Endothelial cell of hepatic sinusoid (primary cell): Measurements from ENCODE around the gene KDM4C.
"Not testable (repeated sequence)": the region's sequence is repeated elsewhere in the genome, so short reads cannot be mapped to it uniquely, and the experiment has no call there.

Experiments used
- in situ Hi-C: cut with HindIII; loops from 2 replicates; pipeline ENCODE4 v1.10.0; 2017; ENCODE audit warnings: low sequenced_read_pairs

The KDM4C gene

DNA sequence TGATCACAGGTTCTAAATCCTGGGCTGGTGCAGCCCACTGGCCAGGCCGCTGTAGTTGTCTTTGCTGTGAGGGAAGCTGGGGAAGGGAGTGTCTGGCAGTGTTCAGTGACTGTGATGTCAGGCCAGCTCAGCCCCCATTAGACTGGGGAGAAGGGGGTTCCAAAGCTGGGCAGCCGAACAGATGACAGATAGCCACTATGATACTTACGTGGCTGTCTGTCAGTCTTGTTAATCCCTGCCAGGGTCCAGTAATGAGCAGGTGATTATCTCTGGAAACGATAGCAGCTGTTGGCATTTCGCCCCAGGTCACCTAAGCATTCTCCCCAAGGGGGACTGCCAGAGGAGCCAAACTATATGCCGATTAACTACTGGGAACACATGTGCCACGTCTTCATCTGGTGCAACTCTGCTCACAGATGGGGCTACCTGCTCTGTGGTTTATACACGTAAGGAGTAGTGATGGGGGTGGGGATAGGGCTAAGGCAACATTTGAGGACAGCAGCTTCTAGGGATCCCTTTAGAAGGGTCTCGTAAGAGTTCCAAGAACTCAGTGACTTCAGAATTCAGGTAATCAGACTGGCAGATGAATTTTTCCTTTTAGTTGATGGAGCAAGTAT, 396.3 kb downstream of the KDM4C start:
- in situ Hi-C loops = no loop called here

DNA sequence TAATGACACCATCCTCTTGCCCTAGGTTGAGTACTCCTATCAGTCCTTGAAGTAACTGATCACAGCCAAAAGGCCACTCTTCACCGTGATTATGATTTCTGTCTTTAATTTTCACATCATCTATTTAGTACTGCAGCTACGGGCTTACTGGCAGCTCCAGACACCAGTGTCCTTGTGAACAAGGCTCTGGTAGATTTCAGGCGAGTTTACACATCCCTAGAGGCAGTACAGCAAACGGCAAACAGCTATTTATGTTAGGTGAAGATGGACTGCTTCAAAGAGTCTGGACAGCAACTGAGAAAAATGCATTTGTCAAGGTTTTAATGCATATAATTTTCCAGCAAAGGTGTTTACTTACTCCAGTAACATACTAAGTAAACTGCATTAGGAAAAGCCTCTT, 396.9 kb downstream of the KDM4C start:
- in situ Hi-C loops = no loop called here

DNA sequence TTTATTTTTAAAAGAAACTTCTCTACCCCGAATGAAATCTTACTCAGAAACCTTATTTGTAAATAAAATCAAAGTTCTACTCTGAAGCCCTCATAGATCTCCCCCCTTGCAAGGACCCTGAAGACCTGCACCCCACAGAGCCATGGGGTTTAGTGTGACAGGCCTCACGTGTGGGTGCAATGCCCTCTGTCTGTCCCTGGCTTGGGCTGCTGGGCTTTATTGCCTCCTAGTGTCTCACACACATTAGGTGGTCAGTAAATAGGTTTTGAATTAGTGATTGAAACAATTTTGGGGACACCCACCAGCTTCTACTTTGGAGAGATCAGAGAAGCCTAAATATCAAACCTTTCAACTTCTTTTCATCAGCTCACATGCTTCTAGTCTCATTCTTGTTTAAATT, 403.7 kb downstream of the KDM4C start:
- in situ Hi-C loops = no loop called here

DNA sequence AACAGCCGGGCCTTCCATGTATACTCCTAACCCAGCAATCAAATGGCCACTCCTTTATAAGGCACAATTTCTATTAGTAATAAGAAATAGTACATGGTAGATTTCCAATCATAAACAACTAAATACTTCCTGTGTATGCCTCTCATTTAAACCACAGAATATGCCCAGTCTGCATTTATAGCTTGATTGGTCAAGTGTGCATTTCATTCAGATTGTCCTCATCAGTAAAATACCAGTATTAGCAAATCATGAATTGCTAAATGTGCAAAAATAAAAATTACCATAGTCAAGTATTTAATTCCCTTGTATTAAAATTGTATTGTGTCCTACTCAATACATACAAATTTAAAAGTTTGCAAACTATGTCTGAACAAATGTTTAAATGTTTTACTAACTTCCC, 406.2 kb downstream of the KDM4C start:
- in situ Hi-C loops = no loop called here

DNA sequence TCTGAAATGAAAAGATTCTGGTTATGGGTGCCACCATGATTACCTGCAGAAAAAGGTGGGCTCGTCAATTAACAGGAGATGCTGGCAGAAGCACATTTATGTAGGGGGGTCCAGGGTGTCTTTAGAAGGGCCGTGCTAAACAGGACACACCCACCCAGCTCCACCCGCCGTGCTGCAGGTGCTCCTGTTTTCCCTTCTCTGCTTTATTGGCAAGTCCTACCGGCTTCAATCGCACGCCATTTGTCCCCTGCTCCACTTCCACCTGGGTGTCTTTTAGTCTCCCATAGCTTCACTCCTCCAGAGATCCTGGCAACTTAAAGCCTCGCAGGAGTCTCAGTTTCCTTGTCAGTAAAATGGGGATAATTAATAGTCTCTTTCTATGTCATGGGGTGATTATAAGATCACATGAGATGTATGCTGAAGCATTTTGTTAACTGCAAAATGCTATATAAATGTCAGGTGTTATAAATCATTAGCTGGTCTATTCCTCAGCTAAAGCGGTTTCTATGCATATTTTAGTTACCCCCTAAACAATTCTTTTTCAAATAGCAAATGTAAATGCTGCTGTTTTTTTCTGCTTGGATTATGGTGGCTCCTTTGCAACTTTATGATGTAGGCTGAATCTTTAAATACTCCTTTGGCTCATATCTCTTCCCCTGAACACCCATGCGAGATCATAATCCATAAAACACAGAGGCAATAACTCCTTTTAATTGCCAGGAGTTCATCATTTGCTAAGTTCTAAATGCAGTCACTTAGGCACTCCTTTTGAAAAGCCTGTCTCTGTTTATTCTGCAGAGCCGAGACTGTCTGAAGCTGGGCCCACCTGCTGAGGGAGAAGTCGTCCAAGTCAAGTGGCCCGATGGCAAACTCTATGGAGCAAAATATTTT, 406.9 kb downstream of the KDM4C start:
- in situ Hi-C loops = no loop called here

DNA sequence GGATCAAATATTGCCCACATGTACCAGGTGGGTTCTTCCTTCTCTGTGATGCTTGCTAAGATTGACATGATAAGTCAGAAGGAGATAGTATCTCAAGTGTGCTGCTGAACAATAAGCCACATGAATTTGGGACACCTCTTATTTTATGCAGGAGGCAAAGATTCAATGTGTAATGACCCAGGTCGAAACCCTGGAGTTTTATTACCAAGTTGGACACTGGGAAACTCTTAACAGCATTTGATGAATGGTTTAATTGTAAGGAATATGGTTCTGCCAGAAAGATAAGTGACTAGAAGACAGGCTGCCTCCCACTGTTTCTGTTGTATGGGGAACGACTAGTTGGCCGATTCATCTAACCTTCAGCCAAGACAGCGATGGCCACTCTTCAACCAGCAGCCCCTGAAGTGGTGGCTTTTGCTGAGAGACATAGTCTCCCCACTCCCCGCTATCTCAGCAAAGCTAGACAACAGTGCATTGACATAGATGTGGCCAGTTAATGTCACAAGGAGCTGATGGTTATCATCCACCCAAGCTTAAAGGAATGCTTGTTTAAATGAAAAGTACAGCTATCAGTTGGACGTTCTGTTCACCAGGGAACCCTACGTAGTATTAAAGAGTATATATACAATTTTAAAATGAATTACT, 407.7 kb downstream of the KDM4C start:
- in situ Hi-C loops = no loop called here

DNA sequence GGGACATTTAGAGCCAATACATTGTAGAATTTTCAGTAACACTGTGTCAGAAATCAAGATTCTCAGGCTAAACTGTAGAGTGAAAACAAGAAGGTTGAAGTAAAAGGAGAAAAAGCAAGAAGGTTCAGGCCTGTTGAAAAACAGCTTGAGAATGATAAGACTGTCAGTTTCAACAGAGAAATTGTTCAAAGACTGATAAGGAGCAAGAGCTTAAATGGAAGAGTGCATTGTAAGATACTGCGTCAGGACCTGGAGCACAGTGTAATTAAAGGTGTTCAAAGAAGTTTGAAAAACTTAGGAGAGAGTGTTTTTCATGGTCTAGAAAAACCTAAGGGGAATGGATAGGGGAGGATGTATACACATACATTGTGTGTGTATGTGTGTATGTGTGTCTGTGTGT, 408.3 kb downstream of the KDM4C start:
- in situ Hi-C loops = no loop called here

DNA sequence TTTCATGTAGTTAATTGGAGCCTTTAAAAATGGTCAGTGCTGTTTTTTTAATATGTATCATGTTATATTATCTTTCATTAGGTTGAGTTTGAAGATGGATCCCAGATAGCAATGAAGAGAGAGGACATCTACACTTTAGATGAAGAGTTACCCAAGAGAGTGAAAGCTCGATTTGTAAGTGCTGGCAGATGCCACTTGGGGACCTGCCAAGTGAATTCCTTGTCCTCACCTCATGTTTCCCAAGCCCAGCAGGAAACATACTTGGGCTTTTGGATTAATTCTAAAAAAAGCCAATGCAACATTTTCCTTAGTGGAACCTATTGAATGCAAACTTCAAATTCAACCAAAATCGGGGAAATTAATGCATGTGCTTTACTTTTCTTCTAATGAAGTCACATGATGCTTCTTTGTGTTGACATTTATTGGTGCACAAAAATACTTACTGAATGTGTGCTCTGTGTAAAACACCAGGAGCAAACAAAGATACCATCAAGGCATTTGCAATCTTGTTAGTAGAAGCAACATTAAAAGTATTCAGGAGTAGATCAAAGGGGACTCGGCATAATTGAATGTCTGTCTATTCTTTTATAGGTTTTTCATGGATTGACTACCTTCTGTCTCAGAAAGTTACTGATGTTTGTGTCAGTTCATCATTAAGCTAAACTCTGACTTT, 412.1 kb downstream of the KDM4C start:
- in situ Hi-C loops = no loop called here

DNA sequence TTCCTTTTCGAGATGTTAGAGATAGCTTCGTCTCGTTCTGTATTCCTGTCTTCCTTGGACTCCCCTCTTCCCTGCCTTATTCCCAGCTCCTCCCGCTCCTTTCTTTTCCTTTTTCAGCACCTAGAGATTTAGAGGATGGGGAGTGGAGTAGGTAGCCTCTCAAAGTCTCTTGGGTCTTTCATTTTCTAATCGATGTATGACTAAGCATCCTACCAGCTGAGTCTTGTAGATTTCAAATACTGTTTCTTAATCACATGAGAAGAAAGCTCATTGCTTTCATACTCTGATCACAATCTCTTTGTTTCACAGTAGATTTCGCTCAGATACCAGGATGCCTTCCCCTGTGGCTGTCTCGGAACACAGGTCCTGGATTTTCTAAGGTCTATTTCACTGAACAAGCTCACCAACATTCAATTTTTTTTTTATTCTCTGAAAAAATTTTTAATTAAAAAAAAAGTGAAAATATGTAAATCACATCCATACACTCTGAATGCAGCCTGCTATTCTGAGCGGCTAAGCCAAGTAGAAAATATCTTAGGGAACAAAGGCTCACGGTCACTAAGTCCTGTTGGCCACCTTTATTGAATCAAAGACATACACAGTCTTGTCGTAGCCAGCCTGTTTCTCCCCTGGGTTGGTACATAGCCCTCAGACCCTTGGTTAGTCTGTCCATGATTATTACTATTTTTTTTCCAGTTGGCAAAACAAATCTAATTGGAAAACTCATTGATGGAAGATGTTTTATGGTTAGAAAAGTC, 413.8 kb downstream of the KDM4C start:
- in situ Hi-C loops = no loop called here

DNA sequence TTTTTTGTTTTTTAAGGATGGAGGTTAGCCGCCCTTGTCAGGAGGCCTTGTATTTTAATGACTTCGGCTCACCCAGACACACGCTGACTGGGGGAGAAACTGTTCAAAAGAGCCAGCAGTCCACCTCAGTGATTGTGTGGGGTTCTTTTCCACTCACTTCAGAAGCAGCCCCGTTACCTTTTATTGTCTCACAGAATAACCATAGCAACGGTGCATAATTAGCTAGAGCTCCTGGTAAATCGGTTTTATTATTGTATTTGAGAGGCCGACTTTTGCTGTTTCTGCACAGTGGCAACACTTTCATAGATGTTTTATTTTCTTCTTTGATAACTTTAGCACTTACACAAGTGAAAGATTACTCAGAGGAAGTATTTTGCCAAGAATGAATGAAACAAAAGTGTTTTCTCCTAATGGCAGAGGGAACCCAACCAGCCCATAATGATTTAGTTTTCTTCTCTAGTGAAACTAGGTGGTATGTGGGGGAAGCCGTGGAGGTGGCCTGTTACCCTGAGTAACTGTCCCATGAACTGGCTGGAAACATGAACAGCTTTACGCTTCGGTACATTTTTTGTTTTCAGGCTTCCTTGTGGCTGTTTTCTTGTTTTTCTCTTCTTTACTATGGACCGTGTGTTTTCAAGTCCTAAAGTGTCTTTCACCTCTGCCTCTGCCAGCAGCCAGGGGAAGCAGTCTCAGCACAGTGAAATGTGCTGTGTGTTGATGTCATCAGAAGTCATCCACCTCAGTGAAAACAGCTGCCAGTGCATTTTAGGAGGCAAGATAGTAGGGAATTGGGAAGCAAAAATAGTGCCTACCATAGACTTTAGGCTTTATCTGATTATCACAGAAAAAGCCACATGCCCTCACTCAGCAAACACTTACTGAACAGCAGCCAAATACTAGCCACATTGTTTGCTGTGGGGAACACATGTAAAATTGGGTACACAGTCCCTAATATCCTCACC, 414.7 kb downstream of the KDM4C start:
- in situ Hi-C loops = no loop called here

DNA sequence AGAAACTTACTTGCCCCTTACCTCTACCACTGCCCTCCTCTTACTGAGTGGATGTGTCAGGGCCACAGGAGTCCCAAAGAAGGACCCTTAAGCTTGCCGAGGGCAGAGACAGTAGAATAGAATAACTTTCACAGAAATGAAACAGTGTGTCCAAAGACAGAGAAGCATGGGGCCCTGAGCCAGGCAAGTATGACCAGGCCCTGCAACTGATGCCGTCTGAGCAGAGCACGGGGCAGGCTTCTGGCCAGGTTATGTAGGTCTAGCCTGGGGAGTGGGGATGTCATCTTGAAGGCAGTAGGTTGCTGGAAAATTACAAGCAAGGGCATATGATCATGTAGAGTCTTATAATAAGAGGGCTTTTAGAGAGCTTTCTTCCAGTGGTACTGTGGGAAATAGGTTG, 415.4 kb downstream of the KDM4C start:
- in situ Hi-C loops = no loop called here

DNA sequence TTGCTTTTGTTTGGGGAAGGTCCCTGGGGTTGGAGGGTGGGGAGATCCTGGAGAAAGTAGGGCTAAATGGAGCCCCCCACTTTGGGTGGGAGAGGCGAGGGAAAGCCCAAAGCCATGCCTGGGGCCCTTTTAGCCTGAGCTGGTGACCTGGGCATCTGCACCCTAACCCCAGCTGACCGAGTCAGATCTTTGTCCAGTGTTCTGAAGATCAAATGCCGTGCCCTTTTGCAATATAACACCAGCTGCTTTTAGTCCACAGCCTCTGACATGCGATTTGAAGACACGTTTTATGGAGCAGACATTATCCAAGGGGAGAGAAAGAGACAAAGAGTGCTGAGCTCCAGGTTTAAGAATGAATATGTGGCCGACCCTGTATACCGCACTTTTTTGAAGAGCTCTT, 416.5 kb downstream of the KDM4C start:
- in situ Hi-C loops = no loop called here

DNA sequence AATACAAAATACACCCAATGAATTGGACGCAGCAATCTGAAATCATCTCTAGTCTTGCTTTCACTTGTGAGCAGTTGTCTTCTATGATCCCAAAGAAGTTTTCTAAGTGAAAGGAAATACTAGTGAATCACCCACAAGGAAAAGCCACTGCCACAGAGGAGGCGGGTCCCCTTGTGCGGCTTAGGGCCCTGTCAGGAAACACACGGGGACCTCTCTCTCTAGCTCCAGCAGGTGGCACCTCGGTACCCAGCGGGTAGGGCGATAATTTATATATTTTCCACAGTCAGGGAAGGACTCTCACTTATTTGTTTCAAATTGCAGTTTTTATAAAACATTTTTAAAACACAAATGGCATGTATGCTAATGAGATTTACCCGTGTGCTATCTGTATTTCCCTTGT, 417.1 kb downstream of the KDM4C start:
- in situ Hi-C loops = no loop called here

DNA sequence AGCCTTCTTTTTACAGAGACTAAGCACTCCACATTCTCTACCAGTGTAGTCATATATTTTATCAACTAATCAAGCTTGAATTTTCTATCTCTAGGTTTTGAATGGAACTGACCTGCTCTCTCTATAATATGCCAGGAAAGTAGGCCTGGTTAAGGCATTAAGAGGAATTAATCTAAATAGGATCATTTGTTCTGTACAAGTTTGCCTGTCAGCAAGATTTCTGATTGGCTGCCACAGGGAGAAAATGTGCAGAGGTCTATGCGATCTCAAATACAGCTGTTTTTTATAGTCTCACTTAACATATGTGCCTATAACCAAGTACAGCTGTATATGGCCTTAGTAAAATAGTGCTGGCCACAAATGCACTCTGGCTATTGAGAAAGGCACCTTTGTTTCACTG, 418.8 kb downstream of the KDM4C start:
- in situ Hi-C loops = no loop called here

DNA sequence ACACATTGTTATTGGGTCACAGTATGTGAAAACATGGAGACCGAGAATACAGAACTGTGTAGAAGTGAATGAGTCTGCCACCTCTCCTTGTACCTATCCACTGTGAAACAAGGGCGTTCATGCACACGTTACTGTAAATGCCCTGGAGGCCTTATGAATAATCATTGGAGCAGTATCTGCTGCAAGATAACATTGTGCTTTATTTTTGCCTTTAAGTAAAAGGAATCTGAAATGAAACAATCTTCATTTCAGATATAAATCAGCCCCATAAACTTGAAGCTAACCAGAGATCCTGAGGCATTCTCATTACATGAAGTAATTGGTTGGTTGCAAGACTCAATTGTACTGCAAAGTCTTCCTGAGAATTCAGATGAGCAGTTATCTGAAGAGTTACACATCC, 419.6 kb downstream of the KDM4C start:
- in situ Hi-C loops = no loop called here

DNA sequence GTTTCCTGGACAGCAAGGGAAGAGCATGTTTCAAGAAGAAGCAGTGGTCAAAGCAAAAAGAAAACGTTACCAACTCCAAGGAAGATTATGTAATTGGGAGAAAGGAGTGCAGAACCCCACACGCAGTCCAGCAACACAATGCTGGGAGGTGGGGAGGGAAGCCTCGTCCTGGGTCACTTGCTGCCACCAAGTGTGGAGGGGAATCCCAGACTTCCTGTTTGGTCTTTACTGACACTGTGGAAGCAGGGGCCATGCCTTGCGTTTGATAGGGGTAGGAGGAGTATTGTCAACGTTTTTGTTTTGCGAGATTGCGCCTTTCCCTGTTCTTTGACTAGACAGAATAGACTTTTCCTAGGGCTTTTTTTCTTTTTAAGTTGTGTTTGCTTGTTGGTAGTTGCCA, 421.0 kb downstream of the KDM4C start:
- in situ Hi-C loops = no loop called here

DNA sequence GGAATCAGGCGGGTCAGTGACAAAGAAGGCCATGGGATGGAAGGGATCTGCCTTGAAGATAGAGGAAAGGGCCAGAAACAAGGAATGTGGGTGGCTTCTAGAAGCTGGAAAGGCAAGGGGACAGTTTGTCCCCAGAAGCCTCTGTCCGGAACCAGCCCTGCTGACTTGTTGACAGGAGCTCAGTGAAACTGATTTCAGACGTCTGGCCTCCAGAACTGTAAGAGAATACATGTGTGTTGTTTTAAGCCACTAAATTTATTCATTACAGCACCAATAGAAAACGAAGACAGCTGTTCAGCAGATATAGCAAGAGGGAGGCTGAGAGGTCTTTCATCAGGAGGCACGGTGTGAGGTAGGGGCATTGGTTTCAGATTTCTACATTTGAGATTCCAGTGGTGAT, 422.5 kb downstream of the KDM4C start:
- in situ Hi-C loops = no loop called here

DNA sequence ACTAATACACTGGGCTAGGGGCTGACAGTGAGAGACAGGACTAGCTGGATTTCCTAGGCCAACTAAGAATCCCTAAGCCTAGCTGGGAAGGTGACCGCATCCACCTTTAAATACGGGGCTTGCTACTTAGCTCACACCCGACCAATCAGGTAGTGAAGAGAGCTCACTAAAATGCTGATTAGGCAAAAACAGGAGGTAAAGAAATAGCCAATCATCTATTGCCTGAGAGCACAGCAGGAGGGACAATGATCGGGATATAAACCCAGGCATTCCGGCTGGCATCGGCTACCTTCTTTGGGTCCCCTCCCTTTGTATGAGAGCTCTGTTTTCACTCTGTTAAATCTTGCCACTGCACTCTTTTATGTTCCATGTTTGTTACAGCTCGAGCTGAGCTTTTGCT, 425.4 kb downstream of the KDM4C start:
- in situ Hi-C loops = not testable (repeated sequence)

DNA sequence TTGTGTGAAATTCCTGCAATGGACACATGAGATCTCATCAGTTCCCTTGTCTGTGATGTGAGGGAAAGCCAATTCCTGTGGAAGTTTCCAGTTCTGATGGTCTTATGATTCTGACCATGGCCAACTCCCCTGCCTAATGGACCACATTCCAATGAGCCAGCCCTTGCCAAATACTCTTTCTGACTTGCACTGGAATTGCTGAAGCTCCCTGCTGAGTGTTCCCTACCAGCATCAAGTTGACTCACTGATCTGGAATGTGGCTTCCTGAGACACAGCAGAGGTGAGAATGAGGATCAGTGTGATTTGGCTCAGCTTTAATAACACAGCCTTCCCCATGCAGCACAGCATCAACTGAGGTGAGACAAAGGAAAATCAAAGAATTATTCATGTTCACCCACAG, 427.8 kb downstream of the KDM4C start:
- in situ Hi-C loops = no loop called here

DNA sequence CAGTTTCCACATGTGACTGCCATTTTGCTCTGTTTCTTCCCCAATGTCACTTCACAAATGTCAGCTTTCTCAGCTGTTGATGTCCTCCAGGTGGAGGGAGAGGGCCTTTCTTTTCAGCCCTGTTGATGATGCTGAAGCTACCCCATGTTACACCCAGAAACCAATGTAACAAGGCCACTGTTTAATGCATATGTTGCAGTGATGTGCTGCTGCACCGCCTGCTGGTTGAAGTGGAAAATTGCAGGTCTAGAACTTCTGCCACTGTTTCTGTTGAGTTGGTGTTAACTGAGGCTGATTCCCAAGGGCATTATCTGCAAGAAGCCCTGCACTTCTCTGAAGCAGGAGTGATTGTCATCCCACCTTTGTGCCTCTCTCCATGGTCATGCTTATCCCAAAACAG, 428.4 kb downstream of the KDM4C start:
- in situ Hi-C loops = no loop called here
